Parathyroid adenoma (tissue), 2 donors: ENCODE results near the gene PRICKLE2.

Source experiments
- H2AFZ ChIP-seq: fragments of 300-600 bp; sonication (generic); one replicate; pipeline ENCODE4 v1.7.0; 2017; ENCODE audit warnings: antibody characterized with exemption, mild to moderate bottlenecking
- H3K27ac ChIP-seq: fragments of 300-600 bp; sonication (generic); one replicate; pipeline ENCODE4 v1.7.0; 2017
- H3K27me3 ChIP-seq: fragments of 300-600 bp; sonication (generic); one replicate; pipeline ENCODE4 v1.7.0; 2017; ENCODE audit warnings: low read length; ENCODE audit not compliant: control insufficient read depth, insufficient read depth
- H3K36me3 ChIP-seq: fragments of 300-600 bp; sonication (generic); one replicate; pipeline ENCODE4 v1.7.0; 2017; ENCODE audit warnings: low read length; ENCODE audit not compliant: control insufficient read depth, insufficient read depth
- H3K4me1 ChIP-seq: fragments of 300-600 bp; sonication (generic); one replicate; pipeline ENCODE4 v1.7.0; 2017; ENCODE audit warnings: control low read depth
- H3K4me2 ChIP-seq: fragments of 300-600 bp; sonication (generic); one replicate; pipeline ENCODE4 v1.7.0; 2017; ENCODE audit warnings: low read length
- H3K4me3 ChIP-seq: fragments of 300-600 bp; sonication (generic); one replicate; pipeline ENCODE4 v1.7.0; 2017; ENCODE audit warnings: low read depth, low read length
- H3K79me2 ChIP-seq: fragments of 300-600 bp; sonication (generic); one replicate; pipeline ENCODE4 v1.7.0; 2017; ENCODE audit warnings: control low read depth
- H3K9ac ChIP-seq: fragments of 300-600 bp; sonication (generic); one replicate; pipeline ENCODE4 v1.7.0; 2017; ENCODE audit warnings: mild to moderate bottlenecking
- H3K9me3 ChIP-seq: fragments of 300-600 bp; sonication (generic); one replicate; pipeline ENCODE4 v1.7.0; 2017; ENCODE audit warnings: low read length; ENCODE audit not compliant: control insufficient read depth
- CTCF ChIP-seq: fragments of 300-600 bp; sonication (generic); IDR thresholded peaks from one replicate; pipeline ENCODE4 v1.7.0; 2017; ENCODE audit warnings: antibody characterized with exemption, mild to moderate bottlenecking
- donor health status: primary hyperparathyroidism.

Gene PRICKLE2

GRCh38 chr3:64224826-64225610 is at the start of gene PRICKLE2:
TSS of gene PRICKLE2 (minus strand) at chr3:64225466. CDS start at chr3:64198927, 26,539 bp downstream.
- no peaks in the 10 kb centered on the region for H3K79me2 ChIP-seq
- no peak within 1 kb of the TSS for H3K4me3 ChIP-seq
- H2AFZ ChIP-seq = peak within 1 kb of the TSS; percentile 65
- no peaks in the 10 kb centered on the region for H3K9me3 ChIP-seq
- no peak within 1 kb of the TSS for H3K9ac ChIP-seq
- no peaks in the 10 kb centered on the region for H3K36me3 ChIP-seq
- H3K27me3 ChIP-seq = no peaks in the 10 kb centered on the region
- peak within 1 kb of the TSS; percentile 25 for H3K4me2 ChIP-seq
- peak within 1 kb of the TSS; percentile 30 for H3K27ac ChIP-seq
- TF ChIP-seq CTCF = peak; percentile 3
- H3K4me1 ChIP-seq = no peaks in the 10 kb centered on the region

DNA sequence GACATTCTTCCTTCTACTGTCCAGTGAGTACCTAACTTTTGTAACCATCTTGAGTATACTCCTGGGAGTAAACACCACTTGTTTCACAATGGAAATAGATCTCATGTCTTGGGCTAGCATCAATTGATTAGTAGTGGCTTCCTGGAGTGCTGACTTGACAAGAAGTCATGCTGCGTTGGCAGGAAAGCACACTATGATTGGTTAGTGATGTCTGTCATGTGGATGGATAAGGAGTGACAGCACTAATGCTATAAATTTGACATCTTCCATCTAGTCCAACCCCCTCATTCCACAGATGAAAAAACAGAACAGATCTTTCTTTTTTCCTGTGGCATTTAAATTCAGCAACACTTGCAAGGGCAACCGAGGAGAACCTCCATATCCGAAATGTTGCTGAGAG is 47.6 kb upstream of the PRICKLE2 start:
- Histone ChIP-seq H3K9me3 (no peaks in the 10 kb centered on the region), H2AFZ (no peak overlapping the region), H3K4me2 (no peak overlapping the region), H3K27me3 (no peaks in the 10 kb centered on the region), H3K9ac (no peak overlapping the region), H3K79me2 (no peaks in the 10 kb centered on the region), H3K4me1 (no peaks in the 10 kb centered on the region), H3K27ac (no peak overlapping the region), H3K4me3 (no peak overlapping the region), H3K36me3 (no peaks in the 10 kb centered on the region)
- TF ChIP-seq CTCF = no peak

DNA sequence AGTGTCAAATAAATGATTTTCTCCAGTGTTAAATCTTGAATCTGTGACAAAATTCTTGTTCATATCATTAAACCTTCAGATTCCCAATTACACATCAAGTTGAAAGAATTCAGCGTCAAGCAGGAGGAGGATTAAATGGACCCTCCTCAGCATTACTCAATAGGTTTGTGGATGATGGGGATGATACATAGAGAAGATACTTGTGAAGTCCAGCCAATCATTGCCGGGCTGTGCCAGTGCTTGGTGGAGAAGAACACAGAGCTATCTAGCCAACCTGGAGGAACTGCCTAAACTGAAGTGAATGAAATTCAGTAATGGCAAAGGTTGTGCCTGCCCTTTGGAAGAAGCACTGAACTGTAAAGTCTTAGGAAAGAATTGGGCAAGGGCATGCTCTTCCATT is 47.0 kb upstream of the PRICKLE2 start:
- Histone ChIP-seq H3K4me3 (no peak overlapping the region), H3K4me2 (no peak overlapping the region), H3K79me2 (no peaks in the 10 kb centered on the region), H3K4me1 (no peaks in the 10 kb centered on the region), H3K27me3 (no peaks in the 10 kb centered on the region), H3K9ac (no peak overlapping the region), H3K9me3 (no peaks in the 10 kb centered on the region), H3K36me3 (no peaks in the 10 kb centered on the region), H3K27ac (no peak overlapping the region), H2AFZ (no peak overlapping the region)
- TF ChIP-seq CTCF = no peak

- Histone ChIP-seq H3K27me3 (no peaks in the 10 kb centered on the region), H3K36me3 (no peaks in the 10 kb centered on the region), H2AFZ (no peak overlapping the region), H3K9ac (no peak overlapping the region), H3K9me3 (no peaks in the 10 kb centered on the region), H3K4me2 (no peak overlapping the region), H3K4me1 (no peaks in the 10 kb centered on the region), H3K4me3 (no peak overlapping the region), H3K79me2 (no peaks in the 10 kb centered on the region), H3K27ac (no peak overlapping the region)
- TF ChIP-seq CTCF = no peak
Measured at GRCh38 chr3:64271631-64272030, 46.4 kb upstream of the PRICKLE2 start.

GRCh38 chr3:64270866-64271260 is 45.6 kb upstream of the PRICKLE2 start:
- H3K27ac ChIP-seq = no peak overlapping the region
- no peak overlapping the region for H3K9ac ChIP-seq
- H2AFZ ChIP-seq = no peak overlapping the region
- H3K36me3 ChIP-seq = no peaks in the 10 kb centered on the region
- H3K4me1 ChIP-seq = no peaks in the 10 kb centered on the region
- TF ChIP-seq CTCF = no peak
- H3K27me3 ChIP-seq = no peaks in the 10 kb centered on the region
- no peak overlapping the region for H3K4me3 ChIP-seq
- no peaks in the 10 kb centered on the region for H3K79me2 ChIP-seq
- H3K4me2 ChIP-seq = no peak overlapping the region
- no peaks in the 10 kb centered on the region for H3K9me3 ChIP-seq
